Measurements from ENCODE around the gene PAF1. TPM values are rescaled to one million over a fixed set of nuclear protein-coding genes. Genes with fewer than 3 reads are reported as not detected.
A peak's percentile ranks its signal among the peaks of the same experiment; 100 is the strongest.

Gene PAF1
- total and polyA plus RNA-seq, 2 of the 13 experiments (the other 11 are each of a cell fraction or from before 2014, with no cell fraction given), result 30.2 to 31.1 TPM

GRCh38 chr19:39430675-39431593 is 40.0 kb upstream of the PAF1 start:
- BruUV-seq (replicated peaks), result no TSS peak
- Histone ChIP-seq H3K27me3 (ENCODE audit: control insufficient read depth in 1 of 2, insufficient read depth in 2 of 2, low read length in 2 of 2) (no peaks in the 10 kb centered on the region; a peak in 1 of 5 replicates), H3K4me2 (ENCODE audit: low read depth, low read length) (peak overlapping the region; percentile 28; the same call in 1 of the 2 replicates), H4K20me1 (ENCODE audit: insufficient read depth, low read length) (peaks cover 29% of the 10 kb centered on the region), H2AFZ (ENCODE audit: low read length) (no peak overlapping the region), H3K4me3 (replicated peaks in 1 of 3; ENCODE audit: insufficient read depth in 1 of 3, low read depth in 2 of 3, low read length in 3 of 3) (no peak overlapping the region), H3K9me3 (ENCODE audit: low read length) (no peaks in the 10 kb centered on the region), H3K9ac (ENCODE audit: insufficient read depth, low read depth, low read length) (peak overlapping the region; percentile 23; the same call in 1 of the 2 replicates), H3K4me1 (ENCODE audit: insufficient read depth, low read length) (peaks cover 66% of the 10 kb centered on the region), H3K27ac (ENCODE audit: extremely low read length, insufficient read depth, low read length) (peak overlapping the region; percentile 58), H3K79me2 (ENCODE audit: insufficient read depth, low read length) (peaks cover 24% of the 10 kb centered on the region), H3K36me3 (replicated peaks in 1 of 2; ENCODE audit: control insufficient read depth in 1 of 2, insufficient read depth in 2 of 2, low read length in 2 of 2) (peaks cover 11 to 26% of the 10 kb centered on the region in 2 experiments)
- 52% methylated on average over 22 of the region's 25 CpGs for WGBS (ENCODE audit: low lambda C conversion rate)
- CTCF ChIA-PET (ENCODE audit: low intra/inter-chr PET ratio, low total read pairs), result no interaction called here
- intact Hi-C loops (cut with micrococcal nuclease; ENCODE audit: unreplicated experiment) (no loop called here), in situ Hi-C loops (cut with HindIII; ENCODE audit: extremely low pct_ligation_motif_present, low pct_unique_long_range_greater_than_20kb) (no loop called here)
- POLR2A ChIA-PET, result interaction anchor here (1.5 to 3.8 kb wide), 5 partner anchors 15 to 33 kb away, joined by 4 to 31 read pairs (median 12); partner anchors contain the start of gene SUPT5H
- peak; percentile 71 for DNase-seq (ENCODE audit: low spot score)
- ATAC-seq, result peak; percentile 4; the same call in 2 of the 3 replicates
- no peak for FAIRE-seq
- TF ChIP-seq ZSCAN20 (CRISPR knock-in tag; IDR thresholded peaks at IDR 0.05; ENCODE audit: borderline replicate concordance), result no peak
- TF ChIP-seq CEBPB (IDR thresholded peaks at IDR 0.05; ENCODE audit: borderline replicate concordance, low read depth, low read length), result peak; percentile 41; the same call in 1 of the 2 replicates
- peak; percentile 67 for TF ChIP-seq ELF1 (CRISPR knock-in tag; IDR thresholded peaks at IDR 0.05)
- peak; percentile 30 for TF ChIP-seq AGO1 (IDR thresholded peaks at IDR 0.05; ENCODE audit: low read depth, low read length, poor library complexity, severe bottlenecking)
- TF ChIP-seq NCOA1 (CRISPR knock-in tag; IDR thresholded peaks at IDR 0.05), result no peak
- TF ChIP-seq HNRNPK (IDR thresholded peaks at IDR 0.05; ENCODE audit: low read depth, low read length, poor library complexity, severe bottlenecking), result no peak
- no peak for TF ChIP-seq ZNF770 (CRISPR knock-in tag; IDR thresholded peaks at IDR 0.05)
- no peak for TF ChIP-seq ZNF451 (CRISPR knock-in tag; IDR thresholded peaks at IDR 0.05)
- peak; percentile 73; the same call in 1 of the 2 replicates for TF ChIP-seq KDM2A (CRISPR knock-in tag; IDR thresholded peaks at IDR 0.05; ENCODE audit: borderline replicate concordance, low read depth)
- TF ChIP-seq, protein P1, sequence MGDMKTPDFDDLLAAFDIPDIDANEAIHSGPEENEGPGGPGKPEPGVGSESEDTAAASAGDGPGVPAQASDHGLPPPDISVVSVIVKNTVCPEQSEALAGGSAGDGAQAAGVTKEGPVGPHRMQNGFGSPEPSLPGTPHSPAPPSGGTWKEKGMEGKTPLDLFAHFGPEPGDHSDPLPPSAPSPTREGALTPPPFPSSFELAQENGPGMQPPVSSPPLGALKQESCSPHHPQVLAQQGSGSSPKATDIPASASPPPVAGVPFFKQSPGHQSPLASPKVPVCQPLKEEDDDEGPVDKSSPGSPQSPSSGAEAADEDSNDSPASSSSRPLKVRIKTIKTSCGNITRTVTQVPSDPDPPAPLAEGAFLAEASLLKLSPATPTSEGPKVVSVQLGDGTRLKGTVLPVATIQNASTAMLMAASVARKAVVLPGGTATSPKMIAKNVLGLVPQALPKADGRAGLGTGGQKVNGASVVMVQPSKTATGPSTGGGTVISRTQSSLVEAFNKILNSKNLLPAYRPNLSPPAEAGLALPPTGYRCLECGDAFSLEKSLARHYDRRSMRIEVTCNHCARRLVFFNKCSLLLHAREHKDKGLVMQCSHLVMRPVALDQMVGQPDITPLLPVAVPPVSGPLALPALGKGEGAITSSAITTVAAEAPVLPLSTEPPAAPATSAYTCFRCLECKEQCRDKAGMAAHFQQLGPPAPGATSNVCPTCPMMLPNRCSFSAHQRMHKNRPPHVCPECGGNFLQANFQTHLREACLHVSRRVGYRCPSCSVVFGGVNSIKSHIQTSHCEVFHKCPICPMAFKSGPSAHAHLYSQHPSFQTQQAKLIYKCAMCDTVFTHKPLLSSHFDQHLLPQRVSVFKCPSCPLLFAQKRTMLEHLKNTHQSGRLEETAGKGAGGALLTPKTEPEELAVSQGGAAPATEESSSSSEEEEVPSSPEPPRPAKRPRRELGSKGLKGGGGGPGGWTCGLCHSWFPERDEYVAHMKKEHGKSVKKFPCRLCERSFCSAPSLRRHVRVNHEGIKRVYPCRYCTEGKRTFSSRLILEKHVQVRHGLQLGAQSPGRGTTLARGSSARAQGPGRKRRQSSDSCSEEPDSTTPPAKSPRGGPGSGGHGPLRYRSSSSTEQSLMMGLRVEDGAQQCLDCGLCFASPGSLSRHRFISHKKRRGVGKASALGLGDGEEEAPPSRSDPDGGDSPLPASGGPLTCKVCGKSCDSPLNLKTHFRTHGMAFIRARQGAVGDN (CRISPR knock-in tag; IDR thresholded peaks at IDR 0.05), result peak; percentile 24; the same call in 1 of the 2 replicates
- peak; percentile 35; the same call in 1 of the 2 replicates for TF ChIP-seq SAP130 (CRISPR knock-in tag; IDR thresholded peaks at IDR 0.05; ENCODE audit: low read depth)
- peak; percentile 90 for TF ChIP-seq SSRP1 (CRISPR knock-in tag; IDR thresholded peaks at IDR 0.05)
- 0 out of 2 replicates have a peak, but pooled peaks have one; percentile 2 for TF ChIP-seq ATF7 (IDR thresholded peaks at IDR 0.05)
- TF ChIP-seq ATF7 (CRISPR knock-in tag; IDR thresholded peaks at IDR 0.05), result no peak
- peak; percentile 75 for TF ChIP-seq AGO2 (optimal IDR thresholded peaks at IDR 0.05; ENCODE audit: low read depth, low read length)
- no peak; the same call in none of the 2 replicates for TF ChIP-seq CEBPG (CRISPR knock-in tag; IDR thresholded peaks at IDR 0.05)
- peak; percentile 96 for TF ChIP-seq ZBTB21 (CRISPR knock-in tag; IDR thresholded peaks at IDR 0.05)

Measured in HepG2 (cell line).